HG03571 (cell line): ENCODE measurements around the gene ZFPM1.
"Not testable (repeated sequence)": the region's sequence is repeated elsewhere in the genome, so short reads cannot be mapped to it uniquely, and the experiment has no call there.

Experiments
- ATAC-seq: cut with Tn5 transposase; IDR thresholded peaks from one replicate; pipeline ENCODE4 v1.9.1; 2021; ENCODE audit not compliant: unreplicated experiment

ZFPM1 gene

DNA sequence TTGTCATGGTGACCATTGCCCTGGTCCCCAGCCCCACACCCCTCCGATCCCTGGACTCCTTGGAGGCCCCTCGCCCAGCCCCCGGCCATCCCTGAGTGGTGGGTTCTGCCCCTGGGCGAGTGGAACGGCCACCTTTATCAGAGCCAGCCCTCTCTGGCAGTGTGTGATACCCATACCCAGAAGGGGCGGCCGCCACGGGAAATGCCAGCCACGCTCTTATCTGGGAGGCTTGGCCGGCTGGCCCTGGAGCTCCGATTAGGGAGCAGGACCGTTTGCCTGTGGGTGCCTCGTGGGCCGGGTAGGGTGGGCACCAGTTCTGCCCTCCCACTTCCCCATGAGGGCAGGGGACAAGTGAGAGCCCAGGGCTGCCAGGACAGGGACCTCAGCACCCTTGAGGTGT lies 58.8 kb downstream of the ZFPM1 start:
- no peak for ATAC-seq

DNA sequence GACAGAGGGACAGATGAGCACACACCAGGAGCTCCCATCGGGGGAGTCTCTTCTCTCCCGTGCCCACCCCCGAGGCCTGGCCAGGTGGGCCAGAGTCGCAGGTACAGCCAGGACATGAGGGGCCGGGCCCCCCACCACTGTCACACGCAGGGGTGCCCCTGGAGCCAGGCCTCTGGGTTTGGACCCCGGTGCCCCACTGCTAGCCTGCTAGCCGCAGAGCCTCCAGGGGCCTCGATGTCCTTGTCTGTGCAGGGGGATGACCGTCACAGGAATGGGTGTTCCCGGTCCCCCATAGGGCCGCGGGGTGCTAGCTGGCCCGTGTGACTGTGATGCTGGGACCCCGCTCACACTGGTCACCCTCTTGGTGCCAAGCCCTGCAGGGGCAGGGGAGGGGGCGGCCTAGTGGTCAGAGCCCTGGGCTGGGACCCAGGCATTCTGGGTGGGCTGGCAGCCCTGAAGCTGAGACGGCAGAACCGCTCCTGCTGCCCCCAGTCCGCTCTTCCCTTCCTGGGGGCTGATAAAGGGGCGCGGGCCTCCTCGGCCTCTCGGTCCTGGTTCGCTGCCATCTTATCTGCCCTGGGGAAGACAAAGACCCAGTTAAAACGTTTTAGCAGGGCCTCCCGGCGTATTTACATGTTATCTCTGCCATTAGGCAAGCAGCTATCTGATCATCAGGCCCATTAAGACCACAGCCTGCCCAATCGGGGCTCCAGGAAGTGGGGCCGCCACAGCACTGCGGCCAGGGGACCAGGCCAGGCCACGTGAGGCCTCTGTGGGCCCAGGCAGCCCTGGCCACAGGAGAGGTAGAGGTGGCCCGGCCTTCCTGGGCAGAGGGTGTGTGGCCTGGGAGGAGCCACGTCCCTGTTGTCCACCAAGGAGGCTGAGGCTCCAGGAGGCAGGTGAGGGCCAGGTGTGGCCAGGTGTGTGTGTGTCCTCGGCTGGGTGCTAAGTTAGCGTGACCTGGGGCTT lies 59.9 kb downstream of the ZFPM1 start:
- no peak for ATAC-seq

DNA sequence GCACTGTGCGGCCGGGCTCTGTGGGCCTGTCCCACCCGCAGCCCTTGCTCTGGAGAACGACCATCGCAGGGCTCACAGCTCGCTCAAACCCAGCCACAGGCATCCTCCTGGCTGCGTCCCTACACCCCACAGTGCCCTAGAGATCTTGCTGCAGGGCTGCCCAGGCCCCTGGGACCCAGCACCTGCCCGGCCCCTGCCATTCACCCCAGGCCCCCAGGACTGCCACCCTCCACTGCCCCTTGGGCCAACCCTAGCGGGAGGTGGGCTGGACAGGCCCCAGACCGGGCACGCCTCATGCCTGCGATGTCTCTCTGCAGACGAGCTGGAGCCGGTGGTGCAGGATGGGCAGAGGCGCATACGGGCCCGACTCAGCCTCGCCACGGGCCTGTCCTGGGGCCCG lies 61.0 kb downstream of the ZFPM1 start:
- no peak for ATAC-seq

DNA sequence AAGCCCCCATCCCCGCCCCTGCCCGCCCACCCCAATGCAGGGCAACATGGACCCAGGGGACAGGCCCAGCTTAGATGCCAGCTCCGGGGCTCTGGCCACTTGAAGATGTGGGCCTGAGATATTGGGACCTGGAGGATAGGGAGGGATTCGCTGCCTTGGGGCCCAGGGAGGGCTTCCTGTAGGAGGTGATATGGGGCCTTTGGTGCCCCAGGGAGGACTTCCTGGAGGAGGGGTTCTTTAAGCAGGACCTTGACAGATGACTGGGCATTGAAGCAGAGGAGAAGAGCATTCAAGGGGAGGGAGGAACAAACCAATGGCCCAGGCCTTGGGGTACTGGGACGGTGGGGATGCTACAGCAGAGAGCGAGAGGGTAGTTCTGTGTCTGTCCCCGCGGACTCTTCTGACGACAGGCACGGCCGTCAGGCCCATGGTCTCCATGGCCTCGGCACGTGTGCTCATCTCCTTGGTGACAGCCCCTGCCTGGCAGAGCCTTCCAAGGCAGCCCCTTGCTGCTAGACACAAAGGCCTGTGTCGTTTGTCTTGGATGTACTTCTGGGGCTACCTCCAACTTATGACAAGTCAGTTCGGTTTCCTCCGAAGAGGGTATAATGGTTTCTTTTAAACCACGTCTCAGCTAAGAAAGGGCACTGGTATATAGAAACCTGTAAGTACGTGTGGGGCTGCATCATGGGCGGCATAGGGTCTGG lies 61.6 kb downstream of the ZFPM1 start:
- no peak for ATAC-seq

DNA sequence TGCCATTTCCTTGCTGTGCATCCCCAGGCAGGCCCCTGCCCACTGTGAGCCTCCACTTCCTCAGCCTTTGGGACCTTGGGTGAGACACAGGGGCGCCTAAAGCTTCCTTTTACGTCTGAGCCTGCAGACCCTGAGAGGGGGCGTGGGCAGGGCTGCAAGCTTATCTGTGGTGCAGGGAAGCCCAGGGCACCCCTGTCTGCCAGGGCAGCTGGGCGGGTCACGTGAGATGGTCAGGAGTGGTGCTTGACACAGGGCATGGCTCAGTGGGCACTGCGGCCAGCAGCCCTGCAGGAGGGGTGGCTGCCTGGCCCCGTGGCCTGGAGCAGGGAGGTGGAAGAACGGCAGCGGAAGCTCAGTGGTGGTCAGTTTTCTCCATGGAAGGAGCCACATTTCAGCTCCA lies 62.3 kb downstream of the ZFPM1 start:
- no peak for ATAC-seq

DNA sequence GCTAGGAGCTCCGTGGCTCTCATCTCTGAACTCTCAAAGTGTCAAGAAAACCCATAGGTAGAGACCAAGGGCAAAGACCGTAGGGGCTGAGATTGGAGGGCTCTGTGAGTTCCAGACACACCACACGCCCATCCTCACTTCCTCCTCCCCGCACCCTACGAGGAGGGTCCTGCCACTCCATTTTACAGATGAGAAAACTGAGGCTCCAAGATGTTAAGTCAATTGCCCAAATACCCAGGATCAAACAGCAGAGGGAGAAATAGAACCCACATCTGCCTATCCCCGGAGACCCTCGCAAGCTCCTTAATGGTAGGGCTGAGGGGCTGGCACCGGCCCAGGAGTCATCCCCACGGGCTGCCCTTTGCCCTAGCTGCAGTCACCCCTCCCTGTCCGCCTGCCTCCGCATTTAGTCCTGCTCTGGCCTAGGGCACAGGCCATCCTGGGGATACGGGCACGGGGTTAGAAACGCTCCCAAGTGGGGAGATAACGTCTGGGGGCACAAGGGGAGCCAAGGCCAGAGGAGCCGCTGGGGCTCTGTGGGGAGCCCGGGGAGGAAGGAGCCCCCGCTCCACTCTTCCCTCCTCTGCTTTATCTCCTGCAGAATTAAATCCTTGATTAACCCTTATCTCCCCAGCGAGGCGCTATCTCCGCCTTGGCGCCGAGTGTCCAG lies 63.0 kb downstream of the ZFPM1 start:
- no peak for ATAC-seq

DNA sequence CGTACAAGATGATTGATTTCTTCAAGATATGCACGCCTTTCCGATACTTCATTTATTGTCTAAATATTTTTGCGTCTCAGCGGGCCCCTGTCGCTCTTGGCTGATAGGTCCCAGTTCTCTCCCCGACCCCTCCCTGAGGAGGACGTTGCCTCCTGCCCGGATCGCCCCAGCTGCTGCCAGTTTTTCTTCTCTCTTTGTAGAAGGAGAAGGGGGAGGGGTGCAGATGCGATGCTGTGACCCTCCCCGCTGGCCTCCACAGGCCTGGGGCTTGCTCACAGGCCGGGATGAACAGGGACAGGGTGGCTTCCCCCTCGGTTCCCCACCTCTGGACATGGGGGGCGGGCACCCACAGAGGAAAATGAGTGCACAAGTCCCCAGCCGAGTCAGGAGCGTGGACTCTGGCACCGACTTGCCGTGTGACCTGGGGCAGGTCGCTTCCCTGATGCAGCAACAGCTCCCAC lies 63.6 kb downstream of the ZFPM1 start:
- ATAC-seq = no peak

DNA sequence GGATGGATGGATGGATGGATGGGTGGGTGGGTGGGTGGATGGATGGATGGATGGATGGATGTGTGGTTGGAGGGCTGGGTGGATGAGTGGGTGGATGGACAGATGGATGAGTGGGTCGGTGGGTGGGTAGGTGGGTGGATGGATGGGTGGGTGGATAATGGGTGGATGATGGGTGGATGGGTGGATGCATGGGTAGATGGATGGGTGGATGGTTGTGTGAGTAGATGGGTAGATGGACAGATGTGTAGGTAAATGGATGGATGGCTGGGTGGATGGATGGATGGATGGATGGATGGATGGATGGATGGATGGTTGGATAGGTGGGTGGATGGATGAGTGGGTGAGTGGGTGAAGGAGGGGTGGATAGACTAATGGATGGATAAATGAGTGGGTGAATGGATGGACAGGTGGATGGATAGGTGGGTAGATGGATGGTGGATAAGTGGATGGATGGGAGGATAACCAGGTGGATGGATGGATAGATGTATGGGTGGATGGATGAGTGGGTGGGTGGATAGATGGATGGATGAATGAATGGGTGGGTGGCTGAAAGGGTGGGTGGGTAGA lies 64.2 kb downstream of the ZFPM1 start:
- ATAC-seq = not testable (repeated sequence)

DNA sequence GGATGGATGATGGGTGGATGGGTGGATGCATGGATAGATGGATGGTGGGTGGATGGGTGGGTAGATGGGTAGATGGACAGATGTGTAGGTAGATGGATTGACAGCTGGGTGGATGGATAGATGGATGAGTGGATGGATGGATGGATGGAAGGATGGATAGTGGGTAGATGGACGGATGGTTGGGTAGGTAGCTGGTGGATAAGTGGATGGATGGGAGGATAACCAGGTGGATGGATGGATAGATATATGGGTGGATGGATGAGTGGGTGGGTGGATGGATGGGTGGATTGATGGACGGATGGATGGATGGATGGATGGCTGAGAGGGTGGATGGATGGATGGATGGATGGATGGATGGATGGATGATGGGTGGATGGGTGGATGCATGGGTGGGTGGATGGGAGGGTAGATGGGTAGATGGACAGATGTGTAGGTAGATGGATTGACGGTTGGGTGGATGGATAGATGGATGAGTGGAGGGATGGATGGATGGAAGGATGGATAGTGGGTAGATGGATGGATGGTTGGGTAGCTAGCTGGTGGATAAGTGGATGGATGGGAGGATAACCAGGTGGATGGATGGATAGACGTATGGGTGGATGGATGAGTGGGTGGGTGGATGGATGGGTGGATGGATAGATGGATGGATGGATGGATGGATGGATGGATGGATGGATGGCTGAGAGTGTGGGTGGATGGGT lies 65.5 kb downstream of the ZFPM1 start:
- ATAC-seq = not testable (repeated sequence)

DNA sequence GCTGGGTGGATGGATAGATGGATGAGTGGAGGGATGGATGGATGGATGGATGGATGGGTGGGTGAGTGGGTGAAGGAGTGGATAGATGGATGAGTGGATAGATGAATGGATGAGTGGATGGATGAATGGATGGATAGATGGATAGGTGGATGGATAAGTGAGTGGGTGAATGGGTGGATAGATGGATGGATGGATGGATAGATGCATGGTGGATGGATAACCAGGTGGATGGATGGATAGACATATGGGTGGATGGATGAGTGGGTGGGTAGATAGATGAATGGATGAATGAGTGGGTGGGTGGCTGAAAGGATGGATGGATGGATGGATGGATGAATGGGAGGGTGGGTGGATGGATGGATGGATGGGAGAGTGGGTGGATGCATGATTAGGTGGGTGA lies 66.2 kb downstream of the ZFPM1 start:
- no peak for ATAC-seq

DNA sequence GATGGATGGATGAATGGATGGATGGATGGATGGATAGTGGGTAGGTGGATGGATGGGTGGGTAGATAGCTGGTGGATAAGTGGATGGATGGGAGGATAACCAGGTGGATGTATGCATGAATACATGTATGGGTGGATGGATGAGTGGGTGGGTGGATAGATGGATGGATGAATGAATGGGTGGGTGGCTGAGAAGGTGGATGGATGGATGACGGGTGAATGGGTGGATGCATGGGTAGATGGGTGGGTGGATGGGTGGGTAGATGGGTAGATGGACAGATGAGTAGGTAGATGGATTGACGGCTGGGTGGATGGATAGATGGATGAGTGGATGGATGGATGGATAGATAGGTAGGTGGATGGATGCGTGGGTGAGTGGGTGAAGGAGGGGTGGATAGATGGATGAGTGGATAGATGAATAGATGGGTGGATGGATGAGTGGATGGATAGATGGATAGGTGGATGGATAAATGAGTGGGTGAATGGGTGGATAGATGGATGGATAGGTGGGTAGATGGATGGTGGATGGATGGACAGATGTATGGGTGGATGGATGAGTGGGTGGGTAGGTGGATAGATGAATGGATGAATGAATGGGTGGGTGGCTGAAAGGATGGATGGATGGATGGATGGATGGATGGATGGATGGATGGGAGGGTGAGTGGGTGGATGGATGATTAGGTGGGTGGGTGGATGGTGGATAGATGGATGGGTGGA lies 67.0 kb downstream of the ZFPM1 start:
- ATAC-seq = no peak

DNA sequence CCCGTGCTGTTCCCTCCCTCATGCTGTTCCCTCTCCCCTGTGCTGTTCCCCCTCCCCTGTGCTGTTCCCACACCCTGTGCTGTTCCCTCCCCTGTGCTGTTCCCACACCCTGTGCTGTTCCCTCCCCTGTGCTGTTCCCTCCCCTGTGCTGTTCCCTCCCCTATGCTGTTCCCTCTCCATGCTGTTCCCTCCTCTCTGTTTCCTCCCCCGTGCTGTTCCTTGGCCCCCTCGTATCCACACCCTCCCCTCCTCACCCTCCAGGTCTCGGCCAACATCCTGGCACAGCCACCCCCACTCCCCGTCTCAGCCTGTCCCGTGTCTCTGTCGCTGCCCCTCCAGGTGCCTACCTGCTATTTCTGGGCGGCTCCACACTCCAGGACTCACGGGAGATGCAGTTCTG lies 68.6 kb downstream of the ZFPM1 start:
- no peak for ATAC-seq

DNA sequence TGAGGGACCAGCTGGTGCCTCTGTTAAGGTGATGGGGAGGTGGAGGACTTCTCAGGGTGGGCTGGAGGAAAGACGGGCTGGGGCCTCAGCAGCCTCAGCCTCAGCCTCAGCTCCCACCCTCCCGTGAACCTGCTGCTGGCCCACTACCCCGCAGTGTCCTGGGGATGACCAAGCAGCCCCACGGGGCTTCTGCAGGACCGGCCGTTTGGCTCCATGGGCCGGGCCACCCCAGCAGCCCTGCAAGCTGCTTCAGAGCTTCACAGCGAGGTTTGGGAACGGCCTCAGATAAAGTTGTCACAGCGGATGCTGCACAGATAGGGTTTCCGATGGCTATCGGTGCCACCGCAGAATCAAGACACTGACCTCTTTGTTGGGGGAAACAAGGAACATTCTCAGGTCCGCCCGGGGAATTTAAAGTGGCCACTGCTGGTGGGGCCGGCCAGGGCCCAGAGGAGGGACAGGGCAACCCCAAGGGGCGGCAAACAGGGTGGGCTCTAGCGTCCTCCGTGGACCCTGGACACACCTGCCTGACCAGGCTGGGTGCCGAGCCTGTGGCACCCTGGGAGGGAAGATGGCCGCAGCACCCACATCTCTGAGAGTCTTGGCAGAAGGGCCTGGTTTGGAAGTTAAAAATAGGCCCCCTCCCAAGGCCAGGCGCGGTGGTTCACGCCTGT lies 69.3 kb downstream of the ZFPM1 start:
- no peak for ATAC-seq

DNA sequence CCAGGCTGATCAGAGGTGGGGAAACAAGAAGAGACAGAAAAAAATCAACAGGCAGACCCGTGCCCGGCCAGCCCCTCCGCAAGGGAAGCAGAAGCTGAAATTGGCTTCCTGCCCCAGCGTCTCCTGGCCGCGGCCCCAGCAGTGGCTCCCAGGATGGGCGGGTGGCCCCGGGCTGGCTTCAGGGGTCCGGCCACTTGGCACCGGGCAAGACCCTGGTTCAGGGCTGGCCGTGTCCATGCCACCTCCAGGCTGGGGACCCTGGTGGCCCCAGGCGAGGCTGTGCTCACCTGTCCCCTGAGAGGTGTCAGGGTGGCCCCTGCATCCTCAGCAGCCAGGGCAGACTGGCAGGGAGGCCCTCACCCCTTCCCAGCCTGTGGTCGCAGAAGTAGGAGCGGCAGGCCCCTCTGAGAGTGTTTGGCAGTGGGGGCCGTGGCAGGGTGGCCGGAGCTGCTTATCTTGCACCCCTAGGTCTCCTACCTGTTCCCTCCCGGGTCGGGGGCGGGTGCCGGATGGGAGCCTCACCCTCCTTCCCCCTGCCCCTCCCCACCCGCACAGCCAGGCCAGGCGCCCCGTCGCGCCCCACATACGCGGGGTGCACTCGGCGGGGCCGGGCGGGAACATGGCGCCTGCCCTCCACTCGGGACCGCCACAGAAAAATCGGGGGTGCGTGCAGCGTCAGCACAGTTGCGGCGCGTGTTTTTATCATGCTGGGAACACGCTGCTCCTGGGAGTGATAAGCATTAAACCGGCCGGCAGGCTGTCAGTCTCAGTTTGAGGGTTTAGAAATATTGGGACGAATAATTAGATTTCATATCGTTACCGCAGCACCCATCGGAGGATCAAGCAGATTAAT lies 70.5 kb downstream of the ZFPM1 start:
- no peak for ATAC-seq

DNA sequence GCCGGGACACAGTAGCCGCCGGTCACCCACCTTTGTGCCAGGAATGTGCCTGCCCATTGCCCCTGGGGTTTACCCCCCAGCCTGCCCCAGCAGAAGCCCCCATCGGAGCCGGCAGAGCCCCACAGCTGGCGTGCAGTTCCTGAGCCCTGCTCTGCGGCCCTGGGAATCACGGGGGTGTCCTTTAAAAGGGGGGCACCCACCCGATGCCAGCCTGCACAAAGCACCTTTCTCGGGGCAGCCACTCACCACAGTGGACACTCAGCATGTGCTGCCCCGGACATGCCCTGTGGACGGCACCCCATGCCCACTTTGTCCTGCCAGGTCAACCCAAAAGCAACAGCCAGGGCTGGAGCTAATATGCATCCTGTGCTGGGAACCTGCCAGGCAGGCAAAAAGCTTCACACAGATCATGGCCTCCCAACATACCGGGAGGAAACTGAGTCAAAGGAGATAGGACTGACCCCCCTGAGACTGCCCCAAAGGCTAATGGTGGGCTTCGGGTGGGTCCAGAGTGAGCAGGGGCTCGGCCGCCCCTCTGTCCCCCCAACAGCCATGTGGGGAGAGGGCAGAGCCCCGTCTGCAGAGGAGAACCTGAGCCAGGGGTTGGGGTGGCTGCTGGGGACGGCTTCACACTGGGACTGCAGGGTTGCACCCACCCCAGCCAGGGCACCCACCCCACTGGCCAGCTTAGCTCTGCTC lies 71.3 kb downstream of the ZFPM1 start:
- ATAC-seq = no peak

DNA sequence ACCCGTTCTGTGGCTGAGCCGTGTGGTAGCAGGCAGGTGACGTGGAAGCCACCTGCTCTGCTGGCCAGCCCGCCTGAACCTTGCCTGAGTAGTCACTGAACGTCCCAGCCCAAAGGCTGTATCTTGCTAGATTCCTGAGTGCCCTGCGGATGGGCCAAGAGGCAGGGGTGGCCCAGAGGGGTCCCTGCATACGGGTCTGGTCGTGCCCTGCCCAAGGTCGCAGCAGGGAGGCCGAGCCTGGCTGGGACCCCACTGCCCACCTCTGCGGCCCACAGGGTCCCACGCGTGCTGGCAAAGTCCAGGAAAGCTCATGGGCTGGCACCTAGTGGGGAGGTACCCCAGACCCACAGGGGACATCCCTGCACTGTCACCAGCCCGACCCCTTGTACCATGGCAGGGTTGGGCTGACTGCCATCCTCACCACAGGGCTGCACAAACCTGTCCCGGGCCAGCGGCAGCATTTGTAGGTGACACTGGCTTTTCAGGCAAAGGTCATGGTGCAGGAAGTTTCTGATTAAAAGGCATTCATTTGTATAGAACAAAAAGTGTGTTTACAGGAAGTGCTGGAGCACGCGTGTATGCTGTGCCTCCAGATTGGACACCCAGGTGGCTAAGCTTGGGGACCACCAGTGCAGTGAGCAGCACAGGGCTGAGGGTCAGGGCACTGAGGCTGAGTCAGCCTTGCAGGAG lies 72.0 kb downstream of the ZFPM1 start:
- no peak for ATAC-seq

DNA sequence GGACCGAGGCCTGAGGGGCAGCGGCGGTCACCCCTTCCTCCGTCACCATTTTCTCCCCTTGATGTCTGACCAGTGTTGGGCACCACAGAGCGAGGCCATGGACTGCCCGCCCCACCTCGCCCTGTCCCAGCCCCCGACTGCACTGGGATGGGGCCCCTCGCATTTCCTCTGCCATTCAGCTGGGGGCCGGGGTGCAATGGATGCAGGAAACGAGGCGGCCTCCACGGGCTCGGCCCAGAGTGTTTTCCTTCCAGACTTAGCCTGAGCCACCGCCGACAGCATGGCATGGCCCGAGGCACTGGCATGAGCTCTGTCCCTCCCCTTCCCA lies 72.5 kb downstream of the ZFPM1 start:
- ATAC-seq = no peak
